ENCODE results near the gene TRMT2A.

DNA sequence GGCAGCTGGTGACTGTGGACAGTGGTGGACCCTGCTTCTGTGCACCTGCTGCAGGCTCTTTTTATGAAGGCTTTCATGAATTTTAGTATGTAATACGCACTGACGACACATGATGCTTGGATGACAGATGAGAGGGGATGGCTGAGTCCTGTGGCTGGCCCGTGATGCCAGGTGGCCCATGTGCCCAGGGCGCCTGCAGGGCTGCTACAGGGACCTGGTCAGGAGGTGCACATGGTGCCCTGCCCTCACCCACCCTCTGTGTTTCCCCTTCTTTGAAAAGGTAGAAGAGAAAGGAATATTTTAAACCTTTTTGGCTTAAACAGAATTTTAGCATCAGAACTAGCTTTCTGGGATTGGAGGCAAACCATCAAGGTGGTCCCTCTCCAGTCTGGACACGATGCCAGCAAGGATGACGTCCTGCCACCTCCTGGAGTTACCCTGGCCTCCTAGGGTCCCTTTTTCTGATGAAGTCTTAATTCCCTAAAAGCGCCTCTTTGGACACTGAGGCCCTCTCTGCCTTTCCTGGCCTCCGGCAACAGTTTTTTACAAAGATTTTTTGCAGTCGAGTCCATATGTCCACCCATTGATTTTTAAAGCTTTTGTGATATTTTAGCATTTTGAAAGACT, 6.6 kb downstream of the TRMT2A start:
- TF ChIP-seq SRF (IDR thresholded peaks at IDR 0.05; ENCODE audit: low read depth, low read length) (no peak), ASH2L (IDR thresholded peaks at IDR 0.05; ENCODE audit: low read length) (no peak), ZNF274 (IDR thresholded peaks at IDR 0.05; ENCODE audit: borderline replicate concordance, extremely low read depth, low read length) (no peak), EZH2 (IDR thresholded peaks at IDR 0.05; ENCODE audit: low read depth, low read length, severe bottlenecking) (no peak), CBX5 (IDR thresholded peaks at IDR 0.05; ENCODE audit: low read depth, low read length) (no peak), RAD21 (IDR thresholded peaks at IDR 0.05 in 1 of 2, conservative IDR thresholded peaks at IDR 0.05 in 1 of 2; ENCODE audit: low read depth in 2 of 2, low read length in 2 of 2) (no peak), SP1 (IDR thresholded peaks at IDR 0.05; ENCODE audit: low read depth, low read length) (no peak), CREB1 (IDR thresholded peaks at IDR 0.05) (no peak), SP2 (IDR thresholded peaks at IDR 0.05; ENCODE audit: low read length) (no peak), SIX5 (IDR thresholded peaks at IDR 0.05; ENCODE audit: low read depth, low read length) (no peak), TAF1 (IDR thresholded peaks at IDR 0.05; ENCODE audit: low read depth, low read length) (no peak)
- TF ChIP-seq, protein P1, sequence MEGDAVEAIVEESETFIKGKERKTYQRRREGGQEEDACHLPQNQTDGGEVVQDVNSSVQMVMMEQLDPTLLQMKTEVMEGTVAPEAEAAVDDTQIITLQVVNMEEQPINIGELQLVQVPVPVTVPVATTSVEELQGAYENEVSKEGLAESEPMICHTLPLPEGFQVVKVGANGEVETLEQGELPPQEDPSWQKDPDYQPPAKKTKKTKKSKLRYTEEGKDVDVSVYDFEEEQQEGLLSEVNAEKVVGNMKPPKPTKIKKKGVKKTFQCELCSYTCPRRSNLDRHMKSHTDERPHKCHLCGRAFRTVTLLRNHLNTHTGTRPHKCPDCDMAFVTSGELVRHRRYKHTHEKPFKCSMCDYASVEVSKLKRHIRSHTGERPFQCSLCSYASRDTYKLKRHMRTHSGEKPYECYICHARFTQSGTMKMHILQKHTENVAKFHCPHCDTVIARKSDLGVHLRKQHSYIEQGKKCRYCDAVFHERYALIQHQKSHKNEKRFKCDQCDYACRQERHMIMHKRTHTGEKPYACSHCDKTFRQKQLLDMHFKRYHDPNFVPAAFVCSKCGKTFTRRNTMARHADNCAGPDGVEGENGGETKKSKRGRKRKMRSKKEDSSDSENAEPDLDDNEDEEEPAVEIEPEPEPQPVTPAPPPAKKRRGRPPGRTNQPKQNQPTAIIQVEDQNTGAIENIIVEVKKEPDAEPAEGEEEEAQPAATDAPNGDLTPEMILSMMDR (IDR thresholded peaks at IDR 0.05; ENCODE audit: control extremely low read depth in 1 of 3, insufficient read depth in 1 of 3, low read depth in 1 of 3, low read length in 3 of 3), result no peak
